ENCODE data around the gene ADAM12. TPM values are rescaled to one million over a fixed set of nuclear protein-coding genes. Genes with fewer than 3 reads are reported as not detected.
A peak's percentile ranks its signal among the peaks of the same experiment; 100 is the strongest.
"Not testable (repeated sequence)": the region's sequence is repeated elsewhere in the genome, so short reads cannot be mapped to it uniquely, and the experiment has no call there.

ADAM12 gene
- total RNA-seq, 1 experiment from 2014 or later, result 21.2 TPM

GRCh38 chr10:125989791-125990190 lies 398.5 kb downstream of the ADAM12 start:
- DNase-seq (ENCODE audit: low read depth), result no peak

GRCh38 chr10:125985557-125986240 lies 402.6 kb downstream of the ADAM12 start:
- no peak for DNase-seq (ENCODE audit: low read depth)

GRCh38 chr10:125984865-125985495 lies 403.3 kb downstream of the ADAM12 start:
- DNase-seq (ENCODE audit: low read depth), result no peak

GRCh38 chr10:125984346-125984745 lies 403.9 kb downstream of the ADAM12 start:
- peak; percentile 43 for DNase-seq (ENCODE audit: low read depth)

- no peak for DNase-seq (ENCODE audit: low read depth)
These were observed 404.6 kb downstream of the ADAM12 start for GRCh38 chr10:125983656-125984055.

- DNase-seq (ENCODE audit: low read depth), result no peak
These were observed 405.1 kb downstream of the ADAM12 start for GRCh38 chr10:125983161-125983560.

- peak; percentile 68 for DNase-seq (ENCODE audit: low read depth)
These were observed 405.9 kb downstream of the ADAM12 start for GRCh38 chr10:125982260-125982948.

GRCh38 chr10:125980521-125981035 lies 407.7 kb downstream of the ADAM12 start:
- DNase-seq (ENCODE audit: low read depth), result no peak

GRCh38 chr10:125979976-125980375 lies 408.3 kb downstream of the ADAM12 start:
- DNase-seq (ENCODE audit: low read depth), result peak; percentile 66

- DNase-seq (ENCODE audit: low read depth), result no peak
These were observed 411.2 kb downstream of the ADAM12 start for GRCh38 chr10:125976960-125977605.

- not testable (repeated sequence) for DNase-seq (ENCODE audit: low read depth)
These were observed 418.1 kb downstream of the ADAM12 start for GRCh38 chr10:125970077-125970630.

- no peak for DNase-seq (ENCODE audit: low read depth)
These were observed 420.7 kb downstream of the ADAM12 start for GRCh38 chr10:125967533-125967932.

GRCh38 chr10:125964558-125964957 lies 423.7 kb downstream of the ADAM12 start:
- DNase-seq (ENCODE audit: low read depth), result no peak
